ENCODE results near the gene APRT.

Gene APRT

GRCh38 chr16:88821168-88821850 is 9.6 kb upstream of the APRT start:
- DNase-seq: no peak

DNA sequence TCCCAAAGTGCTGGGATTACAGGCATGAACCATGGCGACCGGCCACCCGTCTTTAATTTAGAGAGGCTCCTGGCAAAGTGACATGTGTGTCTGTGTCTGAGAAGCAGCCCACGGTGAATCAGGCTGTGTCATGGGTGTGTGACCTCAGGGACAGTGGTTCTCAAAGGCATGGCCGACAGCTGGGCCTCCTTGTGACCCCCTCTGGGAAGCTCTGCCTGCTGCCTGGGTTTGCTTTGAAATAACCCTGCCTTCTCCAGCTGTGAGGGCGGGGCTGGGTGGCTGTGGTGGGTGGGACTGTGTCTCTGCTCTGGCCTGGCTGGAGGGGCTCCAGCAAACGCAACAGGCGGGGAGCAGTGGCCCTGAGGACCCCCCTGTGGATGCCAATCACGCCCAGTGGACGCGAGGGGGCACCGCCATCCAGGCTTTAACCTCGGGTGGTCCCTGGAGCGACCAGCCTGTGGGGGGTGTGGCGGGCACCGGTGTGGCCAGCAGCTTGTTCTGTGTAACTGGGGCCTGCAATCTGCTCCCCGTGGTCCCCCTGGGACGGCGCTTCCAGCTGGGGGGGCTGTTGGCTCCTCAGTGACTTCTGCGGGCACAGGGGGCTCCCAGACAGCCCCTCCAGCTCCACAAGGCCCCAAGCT is 8.8 kb upstream of the APRT start:
- no peak for DNase-seq

- no peak for DNase-seq
Observed at GRCh38 chr16:88819126-88819525, 7.4 kb upstream of the APRT start.

- no peak for DNase-seq
Observed at GRCh38 chr16:88818575-88818874, 6.8 kb upstream of the APRT start.

DNA sequence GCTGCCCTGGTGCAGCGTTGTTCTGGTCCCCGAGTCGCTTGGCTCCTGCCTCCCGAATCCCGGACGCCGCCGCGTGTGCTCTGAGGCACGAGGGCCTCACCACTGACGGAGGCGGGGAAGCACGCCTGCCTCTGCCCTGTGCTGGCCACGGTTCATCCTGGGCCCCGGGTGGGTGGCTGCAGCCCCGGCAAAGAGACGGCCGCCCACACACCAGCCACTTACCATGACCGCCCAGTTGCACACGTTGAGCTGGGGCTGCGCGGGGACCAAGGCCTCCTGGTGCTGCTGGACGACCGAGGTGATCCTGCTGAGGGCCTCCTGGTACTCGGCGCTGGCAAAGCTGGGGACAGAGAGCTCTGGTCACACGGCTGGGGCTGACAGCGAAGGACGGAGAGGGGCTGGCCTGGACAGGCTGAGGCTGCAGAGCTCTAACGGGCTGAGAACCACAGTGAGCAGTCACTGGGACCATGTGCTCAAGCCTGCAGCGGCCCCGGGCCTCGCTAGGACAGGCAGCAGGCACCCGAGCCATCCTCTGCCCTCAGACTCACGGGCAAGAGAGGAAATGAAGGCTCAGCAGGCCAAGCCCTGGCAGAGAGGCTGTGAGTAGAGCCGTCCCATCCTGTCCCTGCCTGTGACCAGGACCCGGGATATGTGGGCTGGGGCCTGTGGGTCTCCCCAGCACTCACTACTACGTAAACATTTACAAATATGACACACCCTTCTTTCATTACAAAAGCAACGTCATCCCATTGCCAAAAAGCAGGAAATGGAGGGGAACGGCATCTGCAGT is 6.3 kb upstream of the APRT start:
- no peak for DNase-seq

DNA sequence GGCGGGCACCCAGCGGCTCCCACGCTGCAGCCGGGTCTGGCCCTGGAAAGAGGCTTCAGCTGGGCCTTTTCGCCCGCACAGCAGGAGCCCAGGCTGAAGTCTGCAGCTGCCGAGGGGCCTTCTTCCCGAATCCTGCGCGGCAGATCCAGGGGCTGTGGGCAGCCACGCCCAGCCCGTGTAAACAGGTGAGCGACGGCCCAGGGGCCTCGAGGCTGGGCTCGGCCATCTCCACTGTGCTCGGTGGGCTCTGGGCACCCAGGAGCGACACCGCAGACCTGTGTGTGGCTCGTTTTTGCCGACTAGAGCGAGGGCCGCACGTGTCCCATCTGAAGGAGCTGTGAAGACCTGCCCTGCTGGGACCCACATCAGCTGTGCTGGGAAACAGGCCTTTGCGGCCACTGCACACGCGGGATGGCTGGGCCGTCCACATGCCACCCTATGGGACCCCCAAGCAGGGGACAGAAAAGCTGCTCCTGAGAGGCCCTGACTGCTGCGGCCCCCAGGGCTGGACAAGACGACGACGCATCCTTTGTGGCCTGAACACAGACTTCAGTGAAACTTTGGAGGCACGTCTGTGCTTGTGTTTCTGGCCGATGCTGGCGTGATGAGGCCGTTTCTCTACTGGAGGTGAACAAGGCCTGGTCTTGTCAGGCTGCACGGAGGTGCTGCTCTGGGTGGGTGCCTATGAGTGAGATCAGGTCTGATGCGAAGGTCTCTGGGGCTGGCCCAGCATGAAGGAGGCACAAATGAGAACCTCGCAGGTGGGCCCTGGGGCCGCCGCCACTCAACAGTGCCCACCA is 5.2 kb upstream of the APRT start:
- DNase-seq: no peak

GRCh38 chr16:88815901-88816589 is 4.3 kb upstream of the APRT start:
- peak; percentile 67 for DNase-seq

GRCh38 chr16:88815227-88815626 is 3.5 kb upstream of the APRT start:
- DNase-seq: no peak

DNA sequence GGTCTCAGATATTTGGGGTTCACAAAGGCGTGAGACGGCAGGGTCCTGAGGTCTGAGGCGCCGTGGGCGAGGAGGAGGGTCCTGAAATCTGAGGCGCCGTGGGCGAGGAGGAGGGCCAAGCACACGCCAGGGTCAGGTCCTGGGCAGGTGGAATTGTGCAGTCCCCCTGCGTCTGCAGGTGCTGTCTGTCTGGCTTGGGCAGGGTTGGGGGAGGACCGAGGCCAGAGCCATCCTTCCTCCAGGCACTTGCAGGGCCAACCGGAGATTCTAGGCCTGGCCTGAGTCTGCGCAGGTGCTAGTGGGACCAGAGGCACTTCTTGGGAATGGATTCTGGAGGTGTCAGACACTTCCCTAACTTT is 2.4 kb upstream of the APRT start:
- no peak for DNase-seq

GRCh38 chr16:88813269-88814143 is 1.8 kb upstream of the APRT start:
- no peak for DNase-seq

DNA sequence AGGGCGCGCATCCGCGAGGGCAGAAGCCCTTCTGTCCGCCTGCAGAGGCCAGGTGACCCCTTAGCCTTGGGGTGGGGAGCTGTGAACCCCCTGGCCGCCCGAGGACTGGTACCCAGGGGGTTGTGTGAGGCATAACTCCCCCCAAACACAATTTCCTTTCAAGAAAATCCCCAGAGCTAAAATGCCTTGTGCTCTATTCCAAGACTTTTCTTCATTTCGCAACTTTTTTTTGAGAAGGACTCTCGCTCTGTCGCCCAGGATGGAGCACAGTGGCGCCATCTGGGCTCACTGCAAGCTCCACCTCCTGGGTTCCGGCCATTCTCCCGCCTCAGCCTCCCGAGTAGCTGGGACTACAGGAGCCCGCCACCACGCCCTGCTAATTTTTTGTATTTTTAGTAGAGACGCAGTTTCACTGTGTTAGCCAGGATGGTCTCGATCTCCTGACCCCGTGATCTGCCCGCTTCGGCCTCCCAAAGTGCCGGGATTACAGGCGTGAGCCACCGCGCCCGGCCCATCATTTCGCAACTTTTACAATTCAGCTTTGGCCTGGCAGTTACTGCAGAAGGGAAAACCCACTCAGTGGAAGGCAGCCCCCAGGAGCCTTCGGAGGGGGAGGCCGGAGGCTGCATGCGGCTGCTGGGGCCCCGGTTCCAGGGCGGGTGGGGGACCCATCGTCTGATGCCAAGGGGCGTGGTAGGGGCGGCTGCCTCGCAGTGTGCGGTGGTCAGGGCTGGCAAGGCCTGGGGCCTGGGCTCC is 963 bp upstream of the APRT start:
- DNase-seq: no peak

- DNase-seq: peak; percentile 71
Observed at GRCh38 chr16:88810912-88811768, 588 bp downstream of the APRT start.

- no peak for DNase-seq
Observed at GRCh38 chr16:88810166-88810911, 1.4 kb downstream of the APRT start.

- DNase-seq: no peak
Observed at GRCh38 chr16:88809676-88810165, 2.0 kb downstream of the APRT start.

- no peak for DNase-seq
Observed at GRCh38 chr16:88809068-88809675, 2.6 kb downstream of the APRT start.

- no peak for DNase-seq
Observed at GRCh38 chr16:88807626-88808453, 3.9 kb downstream of the APRT start.

GRCh38 chr16:88807142-88807625 is 4.5 kb downstream of the APRT start:
- DNase-seq: no peak
